ENCODE data around the gene ING2.
A peak's percentile ranks its signal among the peaks of the same experiment; 100 is the strongest.

Gene ING2

GRCh38 chr4:183558873-183559272 is 54.0 kb downstream of the ING2 start:
- Histone ChIP-seq H4K8ac (ENCODE audit: low read depth, low read length) (no peak overlapping the region), H3K56ac (ENCODE audit: low read length) (no peak overlapping the region), H2AK5ac (ENCODE audit: low read length) (no peak overlapping the region), H3K79me2 (ENCODE audit: control insufficient read depth, insufficient read depth, low read length) (no peaks in the 10 kb centered on the region), H3K9ac (ENCODE audit: low read length) (no peak overlapping the region), H3K27ac (ENCODE audit: low read depth, low read length) (no peak overlapping the region), H3K18ac (ENCODE audit: low read length) (no peak overlapping the region), H3K4me1 (ENCODE audit: control insufficient read depth, low read depth, low read length) (no peaks in the 10 kb centered on the region), H3K27me3 (ENCODE audit: insufficient read depth, low read length, poor library complexity) (no peaks in the 10 kb centered on the region), H3K4ac (ENCODE audit: low read depth, low read length) (no peak overlapping the region), H4K5ac (ENCODE audit: low read length) (no peak overlapping the region), H3K4me3 (ENCODE audit: low read length) (no peak overlapping the region), H2BK120ac (ENCODE audit: low read depth, low read length) (no peak overlapping the region), H3K79me1 (ENCODE audit: low read length) (no peaks in the 10 kb centered on the region), H2BK5ac (ENCODE audit: low read length) (no peak overlapping the region), H3K4me2 (ENCODE audit: low read length) (no peak overlapping the region), H2BK15ac (replicated peaks; ENCODE audit: low read depth) (no peak overlapping the region), H3K23ac (ENCODE audit: low read length) (no peak overlapping the region), H3K36me3 (ENCODE audit: control insufficient read depth, insufficient read depth, low read length) (no peaks in the 10 kb centered on the region)
- no CpG with 5 or more reads among the region's 12 CpGs for WGBS (ENCODE audit: extremely low coverage, insufficient coverage, low lambda C conversion rate)
- peak; percentile 49 for DNase-seq

- Histone ChIP-seq H3K36me3 (ENCODE audit: control insufficient read depth, insufficient read depth, low read length) (no peaks in the 10 kb centered on the region), H3K4me2 (ENCODE audit: low read length) (no peak overlapping the region), H3K18ac (ENCODE audit: low read length) (no peak overlapping the region), H3K23ac (ENCODE audit: low read length) (no peak overlapping the region), H3K79me1 (ENCODE audit: low read length) (no peaks in the 10 kb centered on the region), H3K9ac (ENCODE audit: low read length) (no peak overlapping the region), H2BK5ac (ENCODE audit: low read length) (no peak overlapping the region), H3K27me3 (ENCODE audit: insufficient read depth, low read length, poor library complexity) (no peaks in the 10 kb centered on the region), H2BK15ac (replicated peaks; ENCODE audit: low read depth) (no peak overlapping the region), H2AK5ac (ENCODE audit: low read length) (no peak overlapping the region), H3K79me2 (ENCODE audit: control insufficient read depth, insufficient read depth, low read length) (no peaks in the 10 kb centered on the region), H3K4ac (ENCODE audit: low read depth, low read length) (no peak overlapping the region), H3K27ac (ENCODE audit: low read depth, low read length) (no peak overlapping the region), H3K56ac (ENCODE audit: low read length) (peak overlapping the region; percentile 25), H3K4me3 (ENCODE audit: low read length) (no peak overlapping the region), H3K4me1 (ENCODE audit: control insufficient read depth, low read depth, low read length) (no peaks in the 10 kb centered on the region), H4K8ac (ENCODE audit: low read depth, low read length) (no peak overlapping the region), H2BK120ac (ENCODE audit: low read depth, low read length) (no peak overlapping the region), H4K5ac (ENCODE audit: low read length) (no peak overlapping the region)
- WGBS (ENCODE audit: extremely low coverage, insufficient coverage, low lambda C conversion rate): no CpG with 5 or more reads among the region's 4 CpGs
- DNase-seq: no peak
These were observed 57.0 kb downstream of the ING2 start for GRCh38 chr4:183561905-183562304.
